Peyer's patch (tissue), 4 donors: ENCODE results near the gene HDAC4. TPM values are rescaled to one million over a fixed set of nuclear protein-coding genes. Genes with fewer than 3 reads are reported as not detected.

Source experiments
- DNase-seq, 3 donors: peaks; one replicate each; pipeline ENCODE4 v3.0.0-alpha.2; 2017 to 2019
- H3K27ac ChIP-seq, 4 donors: fragments of 200-600 bp; sonication (generic); one replicate each; pipeline ENCODE4 v1.5.1; 2016 to 2019
- H3K27me3 ChIP-seq, 2 donors: fragments of 200-600 bp; sonication (generic); one replicate each; pipeline ENCODE4 v1.5.1; 2019
- H3K36me3 ChIP-seq, 3 donors: fragments of 200-600 bp; sonication (generic); one replicate each; pipeline ENCODE4 v1.5.1; 2016 to 2019
- H3K4me1 ChIP-seq, 4 donors: fragments of 200-600 bp; sonication (generic); one replicate each; pipeline ENCODE4 v1.5.1; 2016 to 2019
- H3K4me3 ChIP-seq, 4 donors: fragments of 200-600 bp; sonication (generic); 1 replicate in 3 of 4; 2 replicates in 1 of 4; pipeline ENCODE4 v1.5.1; 2016 to 2019; ENCODE audit warnings: mild to moderate bottlenecking in 1 of 4
- H3K9me3 ChIP-seq, 4 donors: fragments of 200-600 bp; sonication (generic); one replicate each; pipeline ENCODE4 v1.5.1; 2016 to 2019; ENCODE audit warnings: mild to moderate bottlenecking in 1 of 4
- POLR2A ChIP-seq, 2 donors: fragments of 450-650 bp; IDR thresholded peaks; one replicate each; pipeline ENCODE4 v1.5.1; 2017; ENCODE audit warnings: antibody characterized with exemption in 2 of 2, mild to moderate bottlenecking in 2 of 2, moderate library complexity in 2 of 2
- total RNA-seq, 4 donors: library from RNA; depleted of rRNA; stranded (reverse); fragments of >200 nt; gene quantifications; one replicate each; pipeline ENCODE4 v1.1.0, GENCODE V29; 2016
- TF ChIP-seq, protein P1 (sequence below), 6 experiments: fragments of 450-650 bp in 4 of 6; fragments of 200-600 bp in 2 of 6; sonication (generic) in 1 of 6; IDR thresholded peaks; one replicate each; pipeline ENCODE4 v1.5.1; 2017 to 2019; ENCODE audit warnings: antibody characterized with exemption in 6 of 6, mild to moderate bottlenecking in 3 of 6, moderate library complexity in 1 of 6

Gene HDAC4
- total RNA-seq, 4 donors from 2014 or later: 28.9 to 198 (median 102) TPM

DNA sequence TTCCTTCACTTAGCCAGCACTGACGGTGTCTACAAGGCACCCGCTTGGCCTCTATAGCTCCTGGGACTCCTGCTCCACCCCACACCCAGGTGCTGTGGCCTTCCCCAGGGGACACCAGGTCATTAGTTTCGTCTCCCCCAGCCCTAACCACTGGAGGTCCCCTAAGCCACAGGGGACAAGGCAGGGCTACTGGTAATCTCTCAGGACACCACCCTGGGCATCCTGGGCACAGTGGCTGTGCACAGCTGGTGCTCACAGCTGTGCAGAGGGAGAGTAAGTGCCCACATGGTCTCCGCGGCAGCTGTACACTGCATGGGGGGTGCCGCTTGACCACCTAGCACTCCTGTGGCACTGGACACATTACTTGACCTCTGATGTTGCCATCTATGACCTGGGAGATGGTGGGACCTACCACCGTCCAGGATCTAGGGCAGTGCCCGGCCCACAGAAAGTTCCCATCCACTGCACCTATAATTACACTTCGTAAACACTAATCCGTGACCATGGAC, 134.0 kb downstream of the HDAC4 start:
- Histone ChIP-seq H3K27ac (peak overlapping the region; percentile 62 to 85 (median 75)), H3K9me3 (no peaks in the 10 kb centered on the region), H3K27me3 (no peaks in the 10 kb centered on the region), H3K4me1 (peaks cover 22 to 66% (median 45%) of the 10 kb centered on the region in 4 donors), H3K36me3 (no peaks in the 10 kb centered on the region), H3K4me3 (peak overlapping the region; percentile 16 to 37 (median 30))
- no peak for TF ChIP-seq POLR2A (IDR thresholded peaks at IDR 0.05)
- TF ChIP-seq, protein P1, sequence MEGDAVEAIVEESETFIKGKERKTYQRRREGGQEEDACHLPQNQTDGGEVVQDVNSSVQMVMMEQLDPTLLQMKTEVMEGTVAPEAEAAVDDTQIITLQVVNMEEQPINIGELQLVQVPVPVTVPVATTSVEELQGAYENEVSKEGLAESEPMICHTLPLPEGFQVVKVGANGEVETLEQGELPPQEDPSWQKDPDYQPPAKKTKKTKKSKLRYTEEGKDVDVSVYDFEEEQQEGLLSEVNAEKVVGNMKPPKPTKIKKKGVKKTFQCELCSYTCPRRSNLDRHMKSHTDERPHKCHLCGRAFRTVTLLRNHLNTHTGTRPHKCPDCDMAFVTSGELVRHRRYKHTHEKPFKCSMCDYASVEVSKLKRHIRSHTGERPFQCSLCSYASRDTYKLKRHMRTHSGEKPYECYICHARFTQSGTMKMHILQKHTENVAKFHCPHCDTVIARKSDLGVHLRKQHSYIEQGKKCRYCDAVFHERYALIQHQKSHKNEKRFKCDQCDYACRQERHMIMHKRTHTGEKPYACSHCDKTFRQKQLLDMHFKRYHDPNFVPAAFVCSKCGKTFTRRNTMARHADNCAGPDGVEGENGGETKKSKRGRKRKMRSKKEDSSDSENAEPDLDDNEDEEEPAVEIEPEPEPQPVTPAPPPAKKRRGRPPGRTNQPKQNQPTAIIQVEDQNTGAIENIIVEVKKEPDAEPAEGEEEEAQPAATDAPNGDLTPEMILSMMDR (IDR thresholded peaks at IDR 0.05): no peak
- DNase-seq: peak in 1 of 3 donors; percentile 17

DNA sequence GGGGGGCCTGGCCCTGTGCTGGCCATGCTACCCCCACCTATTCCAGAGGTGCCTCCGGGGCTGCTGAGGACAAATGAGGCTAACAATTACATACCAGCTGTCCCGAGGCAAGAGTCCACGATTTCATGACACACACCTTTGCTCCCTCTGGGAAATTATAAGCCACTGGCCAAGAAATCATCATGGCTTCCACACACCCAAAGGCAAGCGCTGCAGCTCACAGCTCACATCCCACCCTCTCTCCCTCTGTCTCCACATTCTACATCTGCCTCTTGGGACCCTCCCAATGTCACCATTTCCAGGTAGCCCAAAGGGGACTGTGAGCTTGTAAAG, 134.4 kb downstream of the HDAC4 start:
- peak overlapping the region; percentile 62 to 85 (median 75) for H3K27ac ChIP-seq
- no peak for DNase-seq
- no peaks in the 10 kb centered on the region for H3K36me3 ChIP-seq
- peaks cover 22 to 69% (median 45%) of the 10 kb centered on the region in 4 donors for H3K4me1 ChIP-seq
- H3K27me3 ChIP-seq: no peaks in the 10 kb centered on the region
- no peaks in the 10 kb centered on the region for H3K9me3 ChIP-seq
- H3K4me3 ChIP-seq: peak overlapping the region in 2 of 4 donors; percentile 26 to 37
- TF ChIP-seq, protein P1 (IDR thresholded peaks at IDR 0.05): no peak
- TF ChIP-seq POLR2A (IDR thresholded peaks at IDR 0.05): no peak

DNA sequence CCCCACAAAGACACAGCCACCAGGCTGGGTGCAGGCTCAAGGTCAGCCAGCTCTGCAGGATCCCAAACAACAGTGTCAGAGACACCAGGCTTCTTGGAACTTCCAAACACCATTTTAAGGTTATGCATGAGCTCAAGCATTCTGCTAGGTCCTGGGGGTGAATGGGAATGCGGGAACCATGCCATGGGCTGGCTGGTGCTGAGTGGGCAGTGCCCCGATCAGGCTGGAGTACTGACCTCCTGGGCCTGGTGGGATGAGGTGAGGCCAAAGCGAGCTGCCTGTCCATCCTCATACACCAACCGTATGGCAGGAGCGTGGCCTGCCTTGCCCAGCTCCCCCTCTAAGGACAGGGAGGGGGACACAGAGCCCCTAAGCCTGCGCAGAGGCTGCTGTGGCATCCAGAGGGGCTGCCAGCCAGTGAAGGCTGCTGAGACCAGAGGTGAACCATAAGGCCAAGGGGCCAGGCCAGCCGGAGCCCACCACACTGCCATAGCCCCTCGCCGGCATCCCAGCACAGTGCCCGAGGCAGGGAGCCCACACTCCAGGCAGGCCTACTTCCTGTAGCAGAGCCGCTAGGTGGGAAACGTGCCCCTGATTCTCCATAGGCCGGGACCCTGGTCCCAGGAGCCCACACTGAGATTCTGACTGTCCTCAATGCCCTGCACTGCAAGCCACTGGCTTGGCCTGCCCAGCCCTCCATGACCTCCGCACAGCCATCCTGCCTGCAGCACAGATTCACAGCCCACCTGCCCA, 135.0 kb downstream of the HDAC4 start:
- peak overlapping the region; percentile 62 to 85 (median 75) for H3K27ac ChIP-seq
- H3K9me3 ChIP-seq: no peaks in the 10 kb centered on the region
- H3K4me3 ChIP-seq: no peak overlapping the region
- peaks cover 22 to 70% (median 45%) of the 10 kb centered on the region in 4 donors for H3K4me1 ChIP-seq
- H3K36me3 ChIP-seq: no peaks in the 10 kb centered on the region
- H3K27me3 ChIP-seq: no peaks in the 10 kb centered on the region
- peak in 2 of 3 donors; percentile 14 to 55 for DNase-seq
- TF ChIP-seq, protein P1 (IDR thresholded peaks at IDR 0.05): no peak
- TF ChIP-seq POLR2A (IDR thresholded peaks at IDR 0.05): no peak

DNA sequence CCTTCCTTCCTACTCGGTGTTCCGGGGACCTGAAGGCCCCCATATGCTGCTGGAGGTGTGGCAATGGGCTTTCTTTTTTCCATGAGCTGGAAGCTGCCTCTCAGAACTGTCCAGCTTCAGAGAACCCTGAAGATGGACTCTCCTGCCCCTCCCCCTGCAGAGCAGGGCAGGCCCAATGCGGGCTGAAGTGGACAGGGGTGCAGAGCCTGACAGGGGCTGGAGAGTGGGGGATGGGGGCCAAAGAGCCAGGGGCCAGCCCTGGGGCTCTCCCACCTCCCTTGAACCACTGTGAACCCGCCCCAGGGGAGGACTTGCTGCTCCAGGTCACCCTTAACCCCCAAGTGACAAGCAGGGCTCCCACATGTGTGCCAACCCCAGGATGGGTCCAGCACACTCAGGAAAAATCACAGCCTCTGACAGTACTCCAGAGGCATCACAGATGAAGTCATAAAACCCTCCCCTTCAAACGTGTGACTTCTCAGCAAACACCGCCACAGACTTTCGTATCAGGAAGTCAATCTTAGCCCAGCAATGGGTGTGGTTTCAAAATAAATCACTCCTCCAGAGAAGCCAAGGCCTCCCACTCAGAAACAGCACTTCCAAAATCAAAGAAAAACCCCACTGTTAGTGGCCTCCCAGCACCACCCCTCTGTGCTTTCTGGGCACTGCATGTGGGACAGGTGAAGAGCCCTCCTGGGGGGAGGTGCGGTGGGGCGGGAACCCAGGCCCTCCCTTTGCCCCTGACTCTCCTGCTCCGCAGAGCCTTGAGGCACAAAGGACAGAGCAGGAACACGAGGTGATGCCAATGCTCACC, 135.8 kb downstream of the HDAC4 start:
- peaks cover 22 to 78% (median 52%) of the 10 kb centered on the region in 4 donors for H3K4me1 ChIP-seq
- DNase-seq: peak in 2 of 3 donors; percentile 52 to 63

DNA sequence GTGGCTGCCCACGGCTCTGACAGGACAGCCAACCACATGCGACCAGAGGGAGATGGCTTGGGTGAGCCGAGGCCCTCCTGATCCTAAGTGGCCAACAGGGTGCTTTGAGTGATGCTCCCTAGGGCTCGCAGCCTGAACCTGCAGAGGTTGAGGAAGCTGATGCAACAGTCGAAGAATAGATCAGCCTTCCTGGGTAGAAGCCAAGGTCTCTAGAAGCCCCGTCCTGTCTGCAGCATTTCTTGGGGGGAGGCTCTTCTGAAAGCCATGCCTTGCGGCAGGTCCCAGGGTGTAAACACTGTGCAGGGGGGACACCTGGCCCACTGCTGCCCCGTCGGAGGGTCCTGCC, 136.4 kb downstream of the HDAC4 start:
- H3K27me3 ChIP-seq: no peaks in the 10 kb centered on the region
- peak overlapping the region in 3 of 4 donors; percentile 62 to 85 (median 81) for H3K27ac ChIP-seq
- peaks cover 22 to 79% (median 54%) of the 10 kb centered on the region in 4 donors for H3K4me1 ChIP-seq
- H3K36me3 ChIP-seq: no peaks in the 10 kb centered on the region
- TF ChIP-seq POLR2A (IDR thresholded peaks at IDR 0.05): no peak
- TF ChIP-seq, protein P1 (IDR thresholded peaks at IDR 0.05): no peak
- DNase-seq: peak in 1 of 3 donors; percentile 18
- no peaks in the 10 kb centered on the region for H3K9me3 ChIP-seq
- H3K4me3 ChIP-seq: no peak overlapping the region

More for the DNA sequence above, 135.8 kb downstream of the HDAC4 start:
- Histone ChIP-seq H3K36me3 (no peaks in the 10 kb centered on the region), H3K27me3 (no peaks in the 10 kb centered on the region), H3K9me3 (no peaks in the 10 kb centered on the region), H3K4me3 (no peak overlapping the region), H3K27ac (peak overlapping the region; percentile 6 to 85 (median 72))
- TF ChIP-seq POLR2A (IDR thresholded peaks at IDR 0.05): no peak
- TF ChIP-seq, protein P1 (IDR thresholded peaks at IDR 0.05): peak in 1 of 6 experiments; percentile 2
